MM.1S (cell line): ENCODE results near the gene KHDRBS2.

ENCODE experiments used
- DNase-seq: peaks from one replicate; pipeline ENCODE4 v3.0.0-alpha.2; 2015
- H2AFZ ChIP-seq: fragments of 300-600 bp; sonication (generic); 2 replicates; pipeline ENCODE4 v1.6.0; 2016; ENCODE audit warnings: antibody characterized with exemption, low read length
- H3F3A ChIP-seq: fragments of 300-600 bp; sonication (generic); 2 replicates; pipeline ENCODE4 v1.6.1; 2016; ENCODE audit warnings: mild to moderate bottlenecking, antibody characterized with exemption, low read length, moderate library complexity, mixed read lengths; ENCODE audit not compliant: insufficient read depth
- H3K27ac ChIP-seq: fragments of 300-600 bp; sonication (generic); 2 replicates; pipeline ENCODE4 v1.5.1; 2016; ENCODE audit warnings: mild to moderate bottlenecking, low read length
- H3K27me3 ChIP-seq: fragments of 300-600 bp; sonication (generic); replicated peaks from 2 replicates; pipeline ENCODE4 v1.6.0; 2016; ENCODE audit warnings: low read length; ENCODE audit not compliant: insufficient read depth
- H3K36me3 ChIP-seq: fragments of 300-600 bp; sonication (generic); replicated peaks from 2 replicates; pipeline ENCODE4 v1.6.1; 2016; ENCODE audit warnings: mild to moderate bottlenecking, low read length, mixed read lengths; ENCODE audit not compliant: insufficient read depth
- H3K4me1 ChIP-seq: fragments of 300-600 bp; sonication (generic); 2 replicates; pipeline ENCODE4 v1.6.1; 2016; ENCODE audit warnings: low read length, mixed read lengths
- H3K4me2 ChIP-seq: fragments of 300-600 bp; sonication (generic); 2 replicates; pipeline ENCODE4 v1.6.0; 2016; ENCODE audit warnings: low read depth, low read length
- H3K4me3 ChIP-seq: fragments of 300-600 bp; sonication (generic); 2 replicates; pipeline ENCODE4 v1.5.1; 2016; ENCODE audit warnings: low read length, mixed read lengths
- H3K79me2 ChIP-seq: fragments of 300-600 bp; sonication (generic); 2 replicates; pipeline ENCODE4 v1.6.1; 2016; ENCODE audit warnings: mixed run types, low read length, mixed read lengths
- H3K9ac ChIP-seq: fragments of 300-600 bp; sonication (generic); 2 replicates; pipeline ENCODE4 v1.6.1; 2016; ENCODE audit warnings: low read length, mixed read lengths
- H3K9me2 ChIP-seq: fragments of 300-600 bp; sonication (generic); replicated peaks from 2 replicates; pipeline ENCODE4 v1.6.1; 2016; ENCODE audit warnings: mild to moderate bottlenecking, low read length, mixed read lengths; ENCODE audit not compliant: insufficient read depth
- H3K9me3 ChIP-seq: fragments of 300-600 bp; sonication (generic); replicated peaks from 2 replicates; pipeline ENCODE4 v1.6.1; 2016; ENCODE audit warnings: mild to moderate bottlenecking, low read length, mixed read lengths; ENCODE audit not compliant: insufficient read depth
- H4K20me1 ChIP-seq: fragments of 300-600 bp; sonication (generic); 2 replicates; pipeline ENCODE4 v1.6.1; 2016; ENCODE audit warnings: mild to moderate bottlenecking, low read length, moderate library complexity, mixed read lengths; ENCODE audit not compliant: insufficient read depth
- EZH2 ChIP-seq: fragments of 300-600 bp; sonication (generic); optimal IDR thresholded peaks from 2 replicates; pipeline ENCODE3; 2017; ENCODE audit warnings: low read depth, mild to moderate bottlenecking, antibody characterized with exemption, low read length, mixed read lengths
- EZH2phosphoT487 ChIP-seq: fragments of 300-600 bp; sonication (generic); IDR thresholded peaks from 2 replicates; pipeline ENCODE4 v1.6.1; 2018; ENCODE audit warnings: antibody characterized with exemption, low read length
- TF ChIP-seq, protein P1 (sequence below): fragments of 300-600 bp; sonication (generic); IDR thresholded peaks from 2 replicates; pipeline ENCODE4 v1.5.1; 2016; ENCODE audit warnings: antibody characterized with exemption, low read length, mixed read lengths

KHDRBS2 gene

DNA sequence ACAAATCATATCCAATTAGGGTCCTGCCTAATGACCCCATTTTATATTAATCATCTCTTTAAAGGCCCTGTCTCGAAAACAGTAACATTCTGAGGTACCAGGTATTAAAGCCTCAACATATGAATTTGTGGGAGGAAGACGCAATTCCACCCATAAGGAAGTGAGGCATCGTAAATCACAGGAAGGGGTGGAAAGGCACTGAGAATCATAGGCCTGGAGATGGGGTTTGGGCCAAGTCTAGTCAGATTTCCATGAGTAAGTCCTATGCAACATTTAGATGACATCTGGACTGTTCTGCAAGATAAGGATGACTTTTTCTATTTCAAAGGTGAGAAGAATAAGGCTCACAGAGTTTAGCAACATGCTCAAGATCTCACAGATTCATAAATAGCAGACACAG is 534.0 kb downstream of the KHDRBS2 start:
- DNase-seq: no peak
- Histone ChIP-seq H3K79me2 (no peaks in the 10 kb centered on the region), H3K9me2 (no peaks in the 10 kb centered on the region), H3K27ac (no peak overlapping the region), H3K4me2 (no peak overlapping the region), H3K27me3 (no peaks in the 10 kb centered on the region), H3K36me3 (no peaks in the 10 kb centered on the region), H3K9ac (no peak overlapping the region), H3K4me1 (no peaks in the 10 kb centered on the region), H3F3A (no peaks in the 10 kb centered on the region), H3K9me3 (no peaks in the 10 kb centered on the region), H4K20me1 (no peaks in the 10 kb centered on the region), H3K4me3 (no peak overlapping the region), H2AFZ (no peak overlapping the region)
- no peak for TF ChIP-seq EZH2phosphoT487
- TF ChIP-seq EZH2: no peak
- TF ChIP-seq, protein P1, sequence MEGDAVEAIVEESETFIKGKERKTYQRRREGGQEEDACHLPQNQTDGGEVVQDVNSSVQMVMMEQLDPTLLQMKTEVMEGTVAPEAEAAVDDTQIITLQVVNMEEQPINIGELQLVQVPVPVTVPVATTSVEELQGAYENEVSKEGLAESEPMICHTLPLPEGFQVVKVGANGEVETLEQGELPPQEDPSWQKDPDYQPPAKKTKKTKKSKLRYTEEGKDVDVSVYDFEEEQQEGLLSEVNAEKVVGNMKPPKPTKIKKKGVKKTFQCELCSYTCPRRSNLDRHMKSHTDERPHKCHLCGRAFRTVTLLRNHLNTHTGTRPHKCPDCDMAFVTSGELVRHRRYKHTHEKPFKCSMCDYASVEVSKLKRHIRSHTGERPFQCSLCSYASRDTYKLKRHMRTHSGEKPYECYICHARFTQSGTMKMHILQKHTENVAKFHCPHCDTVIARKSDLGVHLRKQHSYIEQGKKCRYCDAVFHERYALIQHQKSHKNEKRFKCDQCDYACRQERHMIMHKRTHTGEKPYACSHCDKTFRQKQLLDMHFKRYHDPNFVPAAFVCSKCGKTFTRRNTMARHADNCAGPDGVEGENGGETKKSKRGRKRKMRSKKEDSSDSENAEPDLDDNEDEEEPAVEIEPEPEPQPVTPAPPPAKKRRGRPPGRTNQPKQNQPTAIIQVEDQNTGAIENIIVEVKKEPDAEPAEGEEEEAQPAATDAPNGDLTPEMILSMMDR: no peak

- no peaks in the 10 kb centered on the region for H3K9me3 ChIP-seq
- H3K4me3 ChIP-seq: no peak overlapping the region
- H3K36me3 ChIP-seq: no peaks in the 10 kb centered on the region
- H3K79me2 ChIP-seq: no peaks in the 10 kb centered on the region
- no peak overlapping the region for H3K27ac ChIP-seq
- TF ChIP-seq EZH2phosphoT487 (no peak), EZH2 (no peak)
- TF ChIP-seq, protein P1: no peak
- no peak overlapping the region for H3K4me2 ChIP-seq
- no peak for DNase-seq
- H2AFZ ChIP-seq: no peak overlapping the region
- no peaks in the 10 kb centered on the region for H4K20me1 ChIP-seq
- no peaks in the 10 kb centered on the region for H3K9me2 ChIP-seq
- H3K9ac ChIP-seq: no peak overlapping the region
- H3K27me3 ChIP-seq: no peaks in the 10 kb centered on the region
- no peaks in the 10 kb centered on the region for H3F3A ChIP-seq
- no peaks in the 10 kb centered on the region for H3K4me1 ChIP-seq
These were observed 540.0 kb downstream of the KHDRBS2 start for GRCh38 chr6:61745994-61746393.

GRCh38 chr6:61711849-61712248 is 574.2 kb downstream of the KHDRBS2 start:
- no peaks in the 10 kb centered on the region for H3K79me2 ChIP-seq
- no peaks in the 10 kb centered on the region for H3K27me3 ChIP-seq
- 0 out of 2 replicates have a peak overlapping the region, but pooled peaks have one; percentile 14 for H3K4me2 ChIP-seq
- TF ChIP-seq EZH2 (no peak), EZH2phosphoT487 (no peak)
- TF ChIP-seq, protein P1: peak; percentile 29; the same call in 1 of the 2 replicates
- no peaks in the 10 kb centered on the region for H3F3A ChIP-seq
- no peak overlapping the region for H3K9ac ChIP-seq
- no peaks in the 10 kb centered on the region for H3K9me2 ChIP-seq
- H3K4me1 ChIP-seq: peaks cover 3% of the 10 kb centered on the region; the same call in 1 of the 2 replicates
- DNase-seq: peak; percentile 71
- H3K36me3 ChIP-seq: no peaks in the 10 kb centered on the region
- no peaks in the 10 kb centered on the region for H3K9me3 ChIP-seq
- H3K4me3 ChIP-seq: no peak overlapping the region
- H4K20me1 ChIP-seq: no peaks in the 10 kb centered on the region
- no peak overlapping the region for H2AFZ ChIP-seq
- H3K27ac ChIP-seq: no peak overlapping the region
